Ishikawa (cell line): ENCODE results near the gene ABCC10.
A peak's percentile ranks its signal among the peaks of the same experiment; 100 is the strongest.

Source experiments
- CEBPB ChIP-seq: IDR thresholded peaks from 2 replicates; pipeline ENCODE4 v1.6.1; 2012
- CREB1 ChIP-seq: IDR thresholded peaks from 2 replicates; pipeline ENCODE4 v1.6.1; 2012; ENCODE audit warnings: low read depth
- EGR1 ChIP-seq: IDR thresholded peaks from 2 replicates; pipeline ENCODE4 v1.6.1; 2012
- EP300 ChIP-seq: IDR thresholded peaks from 2 replicates; pipeline ENCODE4 v1.6.1; 2012; ENCODE audit warnings: borderline replicate concordance
- FOXM1 ChIP-seq: IDR thresholded peaks from 2 replicates; pipeline ENCODE4 v1.6.1; 2012; ENCODE audit warnings: low read depth, borderline replicate concordance
- MAX ChIP-seq: IDR thresholded peaks from 2 replicates; pipeline ENCODE4 v1.6.1; 2012
- NFIC ChIP-seq: IDR thresholded peaks from 2 replicates; pipeline ENCODE4 v1.6.1; 2012
- RAD21 ChIP-seq: IDR thresholded peaks from 2 replicates; pipeline ENCODE4 v1.6.1; 2012; ENCODE audit warnings: low read depth
- REST ChIP-seq: IDR thresholded peaks from 2 replicates; pipeline ENCODE4 v1.6.1; 2012; ENCODE audit warnings: low read depth, mild to moderate bottlenecking
- TAF1 ChIP-seq: IDR thresholded peaks from 2 replicates; pipeline ENCODE4 v1.6.1; 2012; ENCODE audit warnings: low read depth, mild to moderate bottlenecking
- TCF12 ChIP-seq: IDR thresholded peaks from 2 replicates; pipeline ENCODE4 v1.6.1; 2012; ENCODE audit warnings: low read depth
- TEAD4 ChIP-seq: IDR thresholded peaks from 2 replicates; pipeline ENCODE4 v1.6.1; 2012
- USF1 ChIP-seq: IDR thresholded peaks from 2 replicates; pipeline ENCODE4 v1.6.1; 2012
- YY1 ChIP-seq: IDR thresholded peaks from 2 replicates; pipeline ENCODE4 v1.6.1; 2012; ENCODE audit warnings: low read depth
- ZBTB7A ChIP-seq: IDR thresholded peaks from 2 replicates; pipeline ENCODE4 v1.6.1; 2012; ENCODE audit warnings: low read depth

The ABCC10 gene

GRCh38 chr6:43494766-43495165, 67.4 kb downstream of the ABCC10 start:
- TF ChIP-seq CEBPB = no peak
- TF ChIP-seq ZBTB7A = no peak
- no peak for TF ChIP-seq RAD21
- no peak for TF ChIP-seq EP300
- TF ChIP-seq TEAD4 = no peak
- no peak for TF ChIP-seq REST
- no peak for TF ChIP-seq EGR1

- TF ChIP-seq FOXM1 (no peak), YY1 (no peak), USF1 (no peak), EP300 (no peak)
Observed at GRCh38 chr6:43495409-43495941, 68.1 kb downstream of the ABCC10 start.

DNA sequence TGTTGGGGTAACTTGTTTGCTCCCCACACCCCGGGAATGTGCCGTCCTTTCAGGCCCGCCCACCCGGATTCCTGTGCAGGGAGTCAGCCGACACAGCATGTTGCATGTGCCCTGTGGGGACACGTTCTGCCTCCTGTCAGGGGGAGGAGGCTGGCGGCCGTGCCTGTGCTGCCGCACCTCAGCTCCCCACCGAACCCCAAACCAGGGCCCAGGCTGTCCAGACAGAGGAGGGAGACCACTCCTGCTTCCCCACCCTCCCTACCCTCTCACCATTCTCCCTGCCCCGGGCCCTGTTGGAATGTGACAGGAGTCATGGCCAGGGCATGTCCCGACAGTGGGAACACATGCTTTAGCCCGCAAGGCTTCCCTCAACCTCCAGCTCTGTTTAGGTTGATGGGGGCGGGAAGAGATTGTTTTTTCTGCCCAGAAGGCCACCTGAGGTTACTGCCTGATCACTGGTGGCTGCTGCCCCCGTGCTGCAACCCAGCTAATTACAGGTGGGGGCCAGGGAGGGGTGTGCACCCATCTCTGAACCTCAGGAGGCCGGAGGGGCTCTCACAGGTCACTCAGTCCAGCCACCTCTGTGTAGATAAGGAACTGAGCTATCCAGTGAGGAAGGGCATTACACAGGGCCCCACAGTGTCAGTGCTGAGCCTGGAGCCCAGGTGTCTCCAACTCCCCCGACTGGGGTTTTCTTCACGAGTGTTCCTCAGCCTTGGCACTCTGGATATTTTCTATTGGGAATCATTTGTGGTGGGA, 69.2 kb downstream of the ABCC10 start:
- no peak for TF ChIP-seq CREB1
- TF ChIP-seq ZBTB7A = no peak
- peak; percentile 79 for TF ChIP-seq MAX
- no peak for TF ChIP-seq EP300
- TF ChIP-seq EGR1 = no peak
- TF ChIP-seq CEBPB = no peak
- peak; percentile 83 for TF ChIP-seq TEAD4
- no peak for TF ChIP-seq USF1
- TF ChIP-seq REST = no peak
- no peak for TF ChIP-seq TAF1
- TF ChIP-seq TCF12 = no peak
- TF ChIP-seq RAD21 = peak; percentile 72
- TF ChIP-seq FOXM1 = no peak
- TF ChIP-seq YY1 = no peak
- no peak for TF ChIP-seq NFIC

GRCh38 chr6:43497129-43497396, 69.7 kb downstream of the ABCC10 start:
- TF ChIP-seq EP300 (no peak), NFIC (no peak), TAF1 (no peak), ZBTB7A (no peak), USF1 (no peak), MAX (no peak)

- no peak for TF ChIP-seq NFIC
- no peak for TF ChIP-seq RAD21
- no peak for TF ChIP-seq TEAD4
- TF ChIP-seq YY1 = no peak
- no peak for TF ChIP-seq EGR1
Observed at GRCh38 chr6:43497689-43498088, 70.3 kb downstream of the ABCC10 start.

GRCh38 chr6:43499028-43499815, 71.9 kb downstream of the ABCC10 start:
- TF ChIP-seq USF1 = no peak
- no peak for TF ChIP-seq EP300
- TF ChIP-seq FOXM1 = no peak
- TF ChIP-seq RAD21 = no peak
- no peak for TF ChIP-seq CREB1
- TF ChIP-seq TEAD4 = no peak
- TF ChIP-seq TCF12 = no peak
- TF ChIP-seq REST = no peak
- TF ChIP-seq ZBTB7A = no peak
